ACC112 (cell line): Measurements from ENCODE around the gene DOCK4.

Source experiments
- H2AFZ ChIP-seq: fragments of 200-600 bp; sonication (generic); one replicate; pipeline ENCODE4 v1.6.0; 2017; ENCODE audit warnings: antibody characterized with exemption, low read length; ENCODE audit not compliant: unreplicated experiment
- H3K27ac ChIP-seq: fragments of 200-600 bp; sonication (generic); 2 replicates; pipeline ENCODE4 v1.5.1; 2014; ENCODE audit warnings: low read depth, mild to moderate bottlenecking, antibody characterized with exemption, low read length, moderate library complexity
- H3K27me3 ChIP-seq: fragments of 200-600 bp; sonication (generic); 2 replicates; pipeline ENCODE4 v1.6.1; 2014; ENCODE audit warnings: mild to moderate bottlenecking, antibody characterized with exemption, low read length, moderate library complexity, mixed read lengths; ENCODE audit not compliant: insufficient read depth
- H3K36me3 ChIP-seq: fragments of 200-600 bp; sonication (generic); 2 replicates; pipeline ENCODE4 v1.6.1; 2016; ENCODE audit warnings: mild to moderate bottlenecking, antibody characterized with exemption, low read length, moderate library complexity, mixed read lengths; ENCODE audit not compliant: insufficient read depth
- H3K4me1 ChIP-seq: fragments of 200-600 bp; sonication (generic); one replicate; pipeline ENCODE4 v1.6.1; 2016; ENCODE audit warnings: low read length, mixed read lengths; ENCODE audit not compliant: insufficient read depth, unreplicated experiment, control insufficient read depth
- H3K4me3 ChIP-seq: fragments of 200-600 bp; sonication (generic); 2 replicates; pipeline ENCODE4 v1.5.1; 2014; ENCODE audit warnings: mild to moderate bottlenecking, low read depth, low read length
- H3K79me2 ChIP-seq: fragments of 200-600 bp; sonication (generic); one replicate; pipeline ENCODE4 v1.6.0; 2016; ENCODE audit warnings: low read length; ENCODE audit not compliant: control insufficient read depth, unreplicated experiment, insufficient read depth

DOCK4 gene

DNA sequence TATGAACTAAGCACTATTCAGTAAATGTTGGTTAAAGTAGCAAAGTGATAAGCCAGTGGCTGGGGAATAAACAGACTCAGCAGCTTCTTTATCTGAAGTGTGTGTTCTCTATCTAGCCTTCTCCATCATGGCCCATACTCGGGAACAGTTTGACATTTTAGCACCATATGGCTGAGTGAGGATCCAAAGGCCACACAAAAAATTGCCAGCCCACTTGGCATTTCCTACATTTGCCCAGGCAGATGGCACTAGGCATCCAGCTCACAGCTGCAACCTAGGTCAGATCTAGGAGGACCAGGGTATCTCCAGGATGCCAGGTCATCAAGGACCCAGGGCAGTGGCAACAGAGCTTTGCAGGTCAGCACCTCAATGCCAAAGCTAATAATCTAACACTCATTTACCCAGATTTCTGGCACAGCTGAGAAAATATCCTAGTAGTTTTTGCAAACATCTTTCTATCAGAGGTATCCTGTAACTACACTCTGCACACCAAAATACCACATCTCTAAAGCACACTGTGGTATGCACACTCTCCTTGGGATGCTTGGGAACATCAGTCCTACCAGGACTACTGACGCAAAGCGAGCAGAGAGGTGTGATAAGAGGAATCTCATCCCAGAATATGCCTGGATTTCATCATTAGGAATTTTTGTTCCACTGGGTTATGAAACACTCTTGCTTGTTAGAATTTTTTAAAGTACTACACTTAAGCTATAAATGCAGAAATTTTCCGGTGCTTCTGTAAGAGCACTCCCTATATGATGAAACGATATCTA is 61.7 kb downstream of the DOCK4 start:
- Histone ChIP-seq H2AFZ (no peak overlapping the region), H3K79me2 (no peaks in the 10 kb centered on the region)

GRCh38 chr7:112143582-112143981 is 62.6 kb downstream of the DOCK4 start:
- H3K4me1 ChIP-seq, result peaks cover 10% of the 10 kb centered on the region

More for the DNA sequence above, 61.7 kb downstream of the DOCK4 start:
- Histone ChIP-seq H3K27me3 (no peaks in the 10 kb centered on the region), H3K4me1 (peaks cover 10% of the 10 kb centered on the region), H3K36me3 (no peaks in the 10 kb centered on the region), H3K27ac (no peak overlapping the region), H3K4me3 (no peak overlapping the region)

DNA sequence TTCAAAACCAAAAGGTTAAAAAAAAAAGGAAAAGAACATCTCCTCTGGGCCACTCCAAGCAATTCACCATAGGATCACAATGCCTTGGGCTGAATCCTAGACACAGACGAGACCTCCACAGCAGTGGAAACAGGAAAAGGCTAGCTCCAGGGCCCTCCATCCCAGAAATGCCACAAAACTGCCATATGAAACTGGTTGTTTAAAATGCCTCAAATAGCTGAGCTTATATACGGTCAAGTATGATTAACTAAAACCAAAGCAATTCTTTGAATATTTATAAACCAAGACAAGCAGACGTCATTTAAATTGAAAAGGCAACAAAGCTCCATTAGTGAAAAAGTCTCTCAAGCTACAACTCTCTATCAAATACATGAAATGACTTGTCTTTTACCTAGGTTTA is 63.1 kb downstream of the DOCK4 start:
- Histone ChIP-seq H2AFZ (no peak overlapping the region), H3K27me3 (no peaks in the 10 kb centered on the region), H3K36me3 (no peaks in the 10 kb centered on the region), H3K4me3 (no peak overlapping the region), H3K79me2 (no peaks in the 10 kb centered on the region), H3K4me1 (peaks cover 10% of the 10 kb centered on the region), H3K27ac (no peak overlapping the region)

More at GRCh38 chr7:112143582-112143981, 62.6 kb downstream of the DOCK4 start:
- Histone ChIP-seq H2AFZ (no peak overlapping the region), H3K27ac (no peak overlapping the region), H3K36me3 (no peaks in the 10 kb centered on the region), H3K79me2 (no peaks in the 10 kb centered on the region), H3K27me3 (no peaks in the 10 kb centered on the region), H3K4me3 (no peak overlapping the region)

- Histone ChIP-seq H3K4me3 (no peak overlapping the region), H3K4me1 (peaks cover 10% of the 10 kb centered on the region), H2AFZ (no peak overlapping the region), H3K36me3 (no peaks in the 10 kb centered on the region), H3K27ac (no peak overlapping the region), H3K27me3 (no peaks in the 10 kb centered on the region), H3K79me2 (no peaks in the 10 kb centered on the region)
These were observed 65.6 kb downstream of the DOCK4 start for GRCh38 chr7:112140600-112140999.

GRCh38 chr7:112138938-112139337 is 67.3 kb downstream of the DOCK4 start:
- no peaks in the 10 kb centered on the region for H3K79me2 ChIP-seq
- no peaks in the 10 kb centered on the region for H3K36me3 ChIP-seq
- no peak overlapping the region for H2AFZ ChIP-seq
- no peak overlapping the region for H3K4me3 ChIP-seq
- no peaks in the 10 kb centered on the region for H3K27me3 ChIP-seq
- peaks cover 9% of the 10 kb centered on the region for H3K4me1 ChIP-seq
- H3K27ac ChIP-seq, result no peak overlapping the region

DNA sequence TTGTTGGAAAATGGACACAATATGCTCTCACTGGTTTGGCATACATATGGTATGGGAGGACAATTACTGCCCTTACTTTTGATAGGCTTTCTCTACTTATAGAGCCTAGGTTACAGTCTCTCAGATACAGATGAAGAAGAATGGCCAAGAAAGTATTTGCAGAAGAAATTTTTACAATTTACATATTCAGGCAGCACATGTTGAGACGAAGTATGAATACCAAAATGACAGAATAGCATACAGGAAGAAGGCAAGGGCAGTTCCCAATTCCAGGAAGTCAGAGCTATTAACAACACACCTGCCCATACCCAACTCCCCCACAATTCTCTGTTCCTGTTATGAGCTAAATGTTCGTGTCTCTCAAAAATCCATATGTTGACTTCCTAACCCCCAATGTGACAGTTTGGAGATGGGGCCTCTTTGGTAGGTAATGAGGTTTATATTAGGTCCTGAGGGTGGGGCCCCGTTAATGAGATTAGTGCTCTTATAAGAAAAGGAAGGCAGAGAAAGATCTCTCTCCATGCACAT is 67.8 kb downstream of the DOCK4 start:
- Histone ChIP-seq H3K79me2 (no peaks in the 10 kb centered on the region), H2AFZ (no peak overlapping the region), H3K36me3 (no peaks in the 10 kb centered on the region), H3K27me3 (no peaks in the 10 kb centered on the region), H3K27ac (no peak overlapping the region), H3K4me3 (no peak overlapping the region), H3K4me1 (peaks cover 3% of the 10 kb centered on the region)

DNA sequence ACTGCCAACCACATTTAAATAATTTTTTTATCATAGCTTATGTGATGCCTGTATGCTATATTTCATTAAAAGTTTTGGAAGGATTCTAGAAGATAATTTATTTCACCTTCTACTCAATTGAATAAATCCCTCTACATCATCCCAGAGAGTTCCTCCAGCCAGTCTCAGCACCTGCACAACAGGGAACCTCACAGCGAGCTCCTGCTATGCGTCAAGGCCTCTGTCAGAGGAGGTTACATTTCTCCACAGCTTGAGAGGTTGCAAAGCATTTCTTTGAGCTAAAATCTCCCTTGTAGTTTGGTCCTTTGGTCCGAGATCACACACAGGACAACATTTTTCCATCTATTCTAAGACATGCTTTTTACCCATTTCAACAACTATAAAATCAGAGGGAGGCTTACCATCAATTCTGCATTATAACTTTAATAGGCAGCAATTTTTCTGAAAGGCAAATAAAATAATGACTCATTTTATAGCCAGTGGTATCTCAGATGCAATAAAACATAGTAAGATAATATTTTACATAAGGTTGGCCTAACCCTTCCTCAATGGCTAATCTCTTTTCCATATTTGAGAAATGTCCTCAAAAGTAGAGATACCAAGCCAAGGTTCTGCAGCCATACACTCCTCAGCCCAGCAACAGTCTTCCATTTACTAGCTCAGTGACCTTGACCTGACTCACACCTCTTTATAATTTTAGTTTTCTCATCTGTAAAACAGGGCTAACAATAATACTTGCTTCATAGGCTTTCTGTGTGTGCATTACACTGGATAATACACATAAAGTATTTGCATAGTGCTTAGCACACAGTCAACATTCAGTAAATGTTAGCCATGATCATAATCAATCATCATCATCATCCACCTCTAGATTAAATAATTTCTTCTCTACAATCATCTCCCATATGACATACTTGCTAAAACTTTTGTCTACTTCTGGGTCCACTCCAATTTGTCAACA is 68.8 kb downstream of the DOCK4 start:
- H2AFZ ChIP-seq, result no peak overlapping the region
- H3K79me2 ChIP-seq, result no peaks in the 10 kb centered on the region
- no peaks in the 10 kb centered on the region for H3K36me3 ChIP-seq
- H3K27me3 ChIP-seq, result no peaks in the 10 kb centered on the region
- H3K4me3 ChIP-seq, result no peak overlapping the region
- H3K4me1 ChIP-seq, result no peaks in the 10 kb centered on the region
- no peak overlapping the region for H3K27ac ChIP-seq

GRCh38 chr7:112136271-112137008 is 69.8 kb downstream of the DOCK4 start:
- Histone ChIP-seq H3K4me1 (no peaks in the 10 kb centered on the region), H3K27me3 (no peaks in the 10 kb centered on the region), H3K36me3 (no peaks in the 10 kb centered on the region), H2AFZ (no peak overlapping the region), H3K27ac (no peak overlapping the region), H3K4me3 (no peak overlapping the region), H3K79me2 (no peaks in the 10 kb centered on the region)

DNA sequence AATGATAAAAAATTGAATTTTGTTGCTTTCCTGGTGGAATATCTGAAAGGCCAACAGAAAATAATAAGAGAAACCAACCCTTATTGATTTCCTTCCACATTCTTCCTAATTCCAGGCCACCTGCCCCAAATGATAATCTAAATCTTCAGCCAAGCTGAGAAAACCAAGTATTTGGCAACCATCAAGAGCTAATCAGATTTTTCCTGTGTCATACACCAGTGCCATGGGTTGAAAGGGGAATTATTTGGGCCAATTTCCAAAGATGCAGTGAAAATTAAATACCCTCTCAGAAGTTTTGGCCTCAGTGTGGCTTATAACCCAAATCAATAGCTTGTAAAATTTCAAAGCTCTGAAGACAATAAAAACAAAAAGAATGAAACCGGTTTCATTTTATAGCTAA is 70.4 kb downstream of the DOCK4 start:
- no peaks in the 10 kb centered on the region for H3K27me3 ChIP-seq
- H3K4me3 ChIP-seq, result no peak overlapping the region
- no peaks in the 10 kb centered on the region for H3K79me2 ChIP-seq
- no peaks in the 10 kb centered on the region for H3K4me1 ChIP-seq
- H3K27ac ChIP-seq, result no peak overlapping the region
- H3K36me3 ChIP-seq, result no peaks in the 10 kb centered on the region
- H2AFZ ChIP-seq, result no peak overlapping the region

DNA sequence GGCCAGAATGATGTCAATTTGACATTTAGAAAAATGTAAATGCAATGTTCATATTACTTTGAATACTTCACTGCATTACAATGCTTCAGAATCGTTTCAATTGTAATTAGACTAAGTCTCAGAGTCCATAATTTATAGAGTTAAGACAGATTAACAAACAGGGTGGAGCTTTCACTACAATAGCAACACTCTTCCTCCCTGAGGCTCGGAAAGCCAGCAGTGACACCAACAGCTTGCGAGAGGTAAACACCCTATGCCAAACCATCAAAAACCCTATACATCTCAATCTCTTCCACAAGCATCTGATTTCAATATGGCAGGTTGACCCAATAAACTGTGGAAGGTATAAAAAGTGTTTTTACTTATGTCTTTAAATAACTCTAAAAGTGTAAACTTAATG is 72.2 kb downstream of the DOCK4 start:
- Histone ChIP-seq H3K27ac (no peak overlapping the region), H3K79me2 (no peaks in the 10 kb centered on the region), H2AFZ (no peak overlapping the region), H3K36me3 (no peaks in the 10 kb centered on the region), H3K27me3 (no peaks in the 10 kb centered on the region), H3K4me3 (no peak overlapping the region), H3K4me1 (no peaks in the 10 kb centered on the region)
